DMS153 (cell line): ENCODE measurements around the gene RADIL.
"Not testable (repeated sequence)": the region's sequence is repeated elsewhere in the genome, so short reads cannot be mapped to it uniquely, and the experiment has no call there.

ENCODE experiments used
- DNase-seq: peaks from one replicate; lab custom pipeline; 2025; lab: John Stamatoyannopoulos, UW

RADIL gene

DNA sequence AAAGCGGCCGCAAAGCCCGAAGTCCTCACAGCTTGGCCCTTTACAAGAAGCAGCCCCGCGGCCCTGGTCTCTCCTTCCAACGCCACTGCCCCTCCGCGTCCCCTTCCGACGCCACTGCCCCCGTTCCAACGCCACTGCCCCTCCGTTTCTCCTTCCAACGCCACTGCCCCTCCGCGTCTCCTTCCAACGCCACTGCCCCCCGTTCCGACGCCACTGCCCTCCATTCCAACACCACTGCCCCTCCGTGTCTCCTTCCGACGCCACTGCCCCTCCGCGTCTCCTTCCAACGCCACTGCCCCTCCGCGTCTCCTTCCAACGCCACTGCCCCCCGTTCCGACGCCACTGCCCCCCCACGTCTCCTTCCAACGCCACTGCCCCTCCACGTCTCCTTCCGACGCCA is 75.0 kb downstream of the RADIL start:
- DNase-seq, result no peak

DNA sequence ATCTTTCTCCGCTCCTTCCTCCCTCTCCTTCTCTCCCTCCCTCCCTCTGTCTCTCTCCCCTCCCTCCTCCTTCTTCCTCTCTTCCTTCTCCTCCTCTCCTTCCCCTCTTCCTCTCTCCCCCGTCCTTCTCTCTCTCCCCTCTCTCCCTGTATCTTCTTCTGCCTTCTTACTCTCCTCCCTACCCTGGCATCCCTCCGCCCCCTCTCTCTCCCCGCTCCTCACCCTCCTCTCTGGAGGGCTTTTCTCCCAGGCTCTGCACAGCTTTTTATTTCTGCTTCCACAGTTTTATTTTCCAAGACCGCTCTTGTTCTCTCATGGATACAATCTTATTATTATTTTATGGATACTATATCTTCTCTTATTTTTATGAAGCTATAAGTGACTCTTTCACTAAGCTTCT is 75.5 kb downstream of the RADIL start:
- no peak for DNase-seq

DNA sequence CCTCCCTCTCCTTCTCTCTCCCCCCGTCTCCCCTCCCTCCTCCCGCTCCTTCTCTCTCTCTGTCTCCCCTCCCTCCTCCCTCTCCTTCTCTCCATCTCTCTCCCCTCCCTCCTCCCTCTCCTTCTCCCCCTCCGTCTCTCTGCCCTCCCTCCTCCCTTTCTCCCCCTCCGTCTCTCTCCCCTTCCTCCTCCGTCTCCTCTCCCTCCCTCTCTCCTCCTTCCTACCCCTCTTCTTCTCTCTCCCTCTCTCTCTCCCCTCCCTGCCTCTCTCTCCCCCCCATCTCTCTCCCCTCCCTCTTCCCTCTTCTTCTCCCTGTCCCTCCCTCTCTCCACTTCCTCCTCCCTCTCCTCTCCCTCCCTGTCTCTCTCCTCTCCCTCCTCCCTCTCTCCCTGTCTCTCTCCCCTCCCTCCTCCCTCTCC is 75.9 kb downstream of the RADIL start:
- no peak for DNase-seq

DNA sequence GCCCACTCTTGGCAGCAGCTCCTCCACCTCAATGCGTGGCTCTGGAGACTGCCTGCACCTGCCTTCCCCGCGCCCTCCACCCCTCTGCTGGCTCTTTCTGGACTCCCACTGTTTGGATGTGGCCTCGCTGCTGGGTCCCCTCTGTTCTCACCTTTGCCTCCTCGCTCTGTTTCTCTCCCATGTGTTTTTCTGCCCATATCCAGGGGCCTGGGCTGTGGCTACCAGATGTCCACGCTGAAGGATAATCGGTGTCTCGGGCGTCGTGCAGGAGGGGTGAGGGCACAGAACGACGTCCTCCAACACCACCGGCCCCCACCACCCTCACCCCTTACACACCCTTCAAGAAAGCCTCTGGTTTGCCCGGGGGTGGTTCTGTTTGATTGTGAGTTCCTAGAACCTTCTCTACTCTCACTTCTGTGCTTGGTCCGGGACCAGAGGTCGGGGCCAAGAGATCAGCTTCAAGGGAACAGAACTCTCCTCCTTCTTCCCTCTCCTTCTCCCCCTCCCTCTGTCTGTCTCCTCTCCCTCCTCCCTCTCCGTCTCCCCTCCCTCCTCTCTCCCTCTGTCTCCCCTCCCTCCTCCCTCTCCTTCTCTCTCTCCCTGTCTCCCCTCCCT is 76.4 kb downstream of the RADIL start:
- no peak for DNase-seq

DNA sequence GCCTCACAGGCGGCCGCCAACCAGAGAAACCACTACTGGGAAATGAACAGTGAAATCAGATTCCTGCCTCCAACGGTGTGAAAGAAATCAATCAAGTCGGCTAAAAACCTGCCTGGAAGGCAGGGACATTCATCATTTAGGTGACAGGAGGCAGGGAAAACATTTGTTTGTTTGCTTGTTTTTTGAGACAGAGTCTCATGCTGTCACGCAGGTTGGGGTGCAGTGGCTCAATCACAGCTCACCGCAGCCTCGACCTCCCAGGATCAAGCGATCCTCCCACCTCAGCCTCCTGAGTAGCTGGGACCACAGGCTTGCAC is 77.6 kb downstream of the RADIL start:
- DNase-seq, result no peak

DNA sequence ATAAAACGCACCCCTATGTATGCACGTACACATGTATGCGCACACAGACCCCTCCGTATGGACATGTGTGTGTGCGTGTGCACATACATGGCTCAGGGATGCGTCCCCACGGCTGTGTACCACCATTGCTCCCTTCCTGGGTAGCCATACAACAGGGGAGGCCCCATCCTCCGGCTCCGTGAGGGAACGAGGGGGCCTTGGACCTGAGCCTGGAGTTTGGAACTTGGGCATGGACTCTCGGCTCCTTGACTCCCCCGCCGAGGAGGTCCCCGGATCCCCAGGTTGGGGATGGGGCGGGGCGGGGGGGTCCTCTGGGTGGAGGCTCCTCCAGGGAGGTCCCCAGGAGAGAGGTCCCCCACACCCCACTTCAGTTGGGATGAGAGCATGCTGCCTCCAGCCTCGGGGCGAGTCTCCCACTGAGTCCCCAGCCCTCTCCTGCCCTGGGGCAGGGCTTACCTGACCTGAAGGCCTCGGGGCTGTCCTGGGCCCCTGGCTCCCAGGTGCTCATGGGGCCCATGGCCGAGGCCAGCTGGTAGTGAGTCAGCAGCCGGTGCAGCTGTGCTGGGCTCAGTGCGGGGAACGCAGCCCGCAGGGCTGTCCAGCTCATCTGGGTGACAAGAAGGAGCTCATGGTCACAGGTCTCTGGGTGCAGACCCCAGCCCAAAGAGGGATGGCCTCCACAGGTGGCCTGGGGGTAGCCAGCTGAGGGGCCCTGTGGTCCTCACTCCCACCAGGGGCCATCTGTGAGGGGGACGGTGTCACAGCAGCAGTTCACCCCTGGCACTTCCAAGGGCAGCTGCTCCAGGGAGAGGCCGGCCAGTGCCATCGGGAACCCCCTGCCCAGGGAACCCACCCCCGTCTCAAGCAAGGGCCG is 78.2 kb downstream of the RADIL start:
- no peak for DNase-seq

GRCh38 chr7:4803397-4804241 is 79.9 kb downstream of the RADIL start:
- DNase-seq, result no peak

DNA sequence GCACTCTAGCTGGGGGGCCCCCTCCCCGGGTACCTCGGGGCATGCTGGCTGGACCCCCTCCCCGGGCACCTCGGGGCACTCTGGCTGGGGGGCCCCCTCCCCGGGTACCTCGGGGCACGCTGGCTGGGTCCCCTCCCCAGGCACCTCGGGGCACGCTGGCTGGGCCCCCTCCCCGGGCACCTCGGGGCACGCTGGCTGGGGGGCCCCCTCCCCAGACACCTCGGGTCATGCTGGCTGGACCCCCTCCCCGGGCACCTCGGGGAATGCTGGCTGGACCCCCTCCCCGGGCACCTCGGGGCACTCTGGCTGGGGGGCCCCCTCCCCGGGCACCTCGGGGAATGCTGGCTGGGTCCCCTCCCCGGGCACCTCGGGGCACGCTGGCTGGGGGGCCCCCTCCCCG is 80.9 kb downstream of the RADIL start:
- not testable (repeated sequence) for DNase-seq

DNA sequence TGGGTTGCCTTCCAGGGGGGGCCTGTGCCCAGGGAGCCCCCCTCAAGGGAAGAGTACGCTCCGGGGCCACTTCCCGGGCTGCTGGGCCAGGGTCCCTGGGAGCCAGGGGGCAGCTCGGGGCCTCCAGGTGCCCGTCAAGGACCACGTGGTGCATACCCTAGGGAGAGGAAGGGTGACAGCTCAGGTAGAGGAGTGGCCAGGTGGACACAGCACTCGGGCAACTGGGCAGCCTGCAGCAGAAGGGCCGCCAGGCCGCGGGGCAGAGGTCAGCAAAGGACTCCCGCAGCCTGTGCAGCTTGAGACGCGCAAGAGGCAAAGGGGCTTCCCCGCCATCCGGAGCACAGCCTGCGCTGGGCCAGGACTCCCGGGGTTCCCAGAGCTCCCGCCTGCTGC is 81.7 kb downstream of the RADIL start:
- no peak for DNase-seq

DNA sequence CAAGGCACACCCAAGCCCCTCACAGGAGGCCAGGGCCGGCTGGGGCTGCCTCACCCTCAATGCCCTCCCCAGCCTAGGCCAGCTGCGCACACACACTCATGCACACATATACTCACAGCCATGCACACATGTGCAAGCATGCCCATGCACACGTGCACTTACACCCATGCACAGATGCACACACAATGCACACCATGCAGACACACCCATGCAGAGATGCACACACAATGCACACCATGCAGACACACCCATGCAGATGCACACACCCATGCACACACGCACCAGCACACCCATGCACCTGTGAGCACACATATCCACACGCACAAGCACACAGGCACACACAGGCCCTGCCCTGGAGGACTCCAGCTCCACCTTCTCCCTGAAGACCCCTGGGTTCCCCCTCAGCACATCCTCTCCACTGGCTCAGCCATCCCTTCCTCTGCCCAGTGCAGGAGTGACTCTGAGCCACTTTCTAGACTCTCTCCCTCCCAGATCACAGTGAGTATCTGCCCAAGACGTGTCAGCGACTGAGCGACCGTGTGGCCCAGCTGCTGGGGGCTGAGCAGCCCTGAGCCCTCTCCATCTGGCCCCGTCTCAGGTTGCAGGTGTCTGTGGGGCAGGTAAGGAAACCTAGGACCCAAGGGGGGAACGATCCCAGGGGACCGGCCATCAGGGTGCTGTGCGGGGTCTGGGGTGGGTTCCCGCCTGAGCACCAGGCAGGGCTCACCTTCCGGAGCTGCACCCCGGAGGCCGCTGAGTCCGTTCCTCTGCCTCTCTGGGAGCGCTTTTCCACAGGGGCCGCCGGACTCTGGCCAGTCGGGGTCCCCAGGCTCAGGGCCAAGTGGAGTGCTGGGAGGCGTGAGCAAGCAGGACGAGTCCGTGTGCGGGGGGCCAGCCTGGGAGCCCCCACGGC is 82.3 kb downstream of the RADIL start:
- no peak for DNase-seq

GRCh38 chr7:4800487-4800886 is 83.0 kb downstream of the RADIL start:
- DNase-seq, result no peak

DNA sequence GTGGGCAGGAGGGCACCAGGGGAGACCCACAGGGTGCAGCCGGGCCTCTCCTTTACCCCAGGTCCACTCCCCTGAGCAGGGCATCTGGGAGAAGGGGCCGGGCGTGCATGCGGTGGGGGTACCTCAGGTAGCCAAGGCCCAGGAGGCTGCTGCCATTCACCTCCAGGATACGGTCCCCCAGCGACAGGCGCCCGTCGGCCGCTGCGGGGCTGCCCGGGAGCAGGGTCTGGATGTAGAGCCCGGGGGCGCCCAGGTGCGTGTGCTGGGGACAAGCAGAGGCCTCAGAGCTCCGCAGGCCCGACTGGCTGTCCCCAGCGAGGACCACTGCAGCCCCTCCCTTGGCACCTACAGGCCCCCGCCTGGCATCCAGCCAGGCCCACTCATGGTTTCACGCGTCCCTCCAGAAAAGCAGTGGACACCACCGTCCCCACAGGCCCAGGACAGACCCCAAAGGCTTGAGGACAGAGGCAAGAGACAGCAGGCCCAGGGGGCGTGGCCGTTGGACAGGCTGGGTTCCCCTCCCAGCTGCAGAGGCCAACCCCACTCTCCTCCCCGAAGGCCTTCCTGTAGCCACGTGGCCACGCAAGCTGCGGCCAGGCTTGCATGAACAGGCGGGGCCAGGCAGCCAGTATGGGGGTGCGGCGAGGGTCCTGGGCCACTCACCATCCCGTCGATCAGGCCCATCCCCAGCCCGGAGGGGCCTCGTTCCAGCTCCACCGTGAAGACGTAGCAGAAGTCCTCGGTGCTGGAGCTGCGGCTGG is 83.8 kb downstream of the RADIL start:
- DNase-seq, result no peak

DNA sequence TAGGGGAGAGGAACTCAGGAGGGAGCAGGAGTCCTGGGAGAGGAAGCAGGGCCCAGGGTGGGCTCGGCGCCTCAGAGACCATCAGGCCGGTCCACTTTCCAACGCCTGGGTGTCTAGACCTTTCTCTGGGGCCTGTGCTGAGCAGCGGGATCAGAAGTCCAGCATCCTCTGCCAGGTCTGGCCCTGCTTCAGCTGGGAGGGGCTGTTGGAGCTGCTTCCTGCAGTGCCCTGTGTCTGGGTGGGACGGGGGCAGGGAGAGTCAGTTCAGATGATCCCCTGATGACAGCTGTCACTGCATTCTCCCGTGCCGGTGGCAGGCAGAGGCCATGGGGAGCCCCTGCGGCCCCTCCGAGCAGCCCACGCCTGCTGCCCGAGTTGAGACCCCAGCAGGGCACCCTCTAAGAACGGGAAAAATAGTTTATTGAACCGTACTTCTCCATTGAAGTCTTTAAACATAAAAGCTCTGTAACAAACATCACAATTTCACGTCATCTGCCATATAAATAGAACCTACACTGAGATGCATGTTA is 84.7 kb downstream of the RADIL start:
- DNase-seq, result no peak

- DNase-seq, result no peak
Observed at GRCh38 chr7:4797858-4798705, 85.4 kb downstream of the RADIL start.

DNA sequence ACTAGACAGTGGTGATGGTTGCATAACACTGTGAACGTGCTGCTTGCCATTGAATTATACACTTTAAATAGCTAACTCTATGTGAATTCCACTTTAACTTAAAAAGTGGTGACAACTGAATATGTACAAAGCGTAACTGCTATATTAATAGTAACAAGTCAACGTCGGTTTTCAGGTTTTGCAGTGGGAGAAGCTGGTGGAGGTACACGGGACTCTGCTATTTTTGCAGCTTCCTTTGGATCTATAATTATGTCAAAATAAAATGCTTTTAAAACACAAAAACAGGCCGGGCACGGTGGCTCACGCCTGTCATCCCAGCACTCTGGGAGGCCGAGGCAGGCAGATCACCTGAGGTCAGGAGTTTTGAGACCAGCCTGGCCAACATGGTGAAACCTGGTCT is 87.1 kb downstream of the RADIL start:
- DNase-seq, result no peak

- no peak for DNase-seq
Observed at GRCh38 chr7:4794591-4795350, 88.7 kb downstream of the RADIL start.

DNA sequence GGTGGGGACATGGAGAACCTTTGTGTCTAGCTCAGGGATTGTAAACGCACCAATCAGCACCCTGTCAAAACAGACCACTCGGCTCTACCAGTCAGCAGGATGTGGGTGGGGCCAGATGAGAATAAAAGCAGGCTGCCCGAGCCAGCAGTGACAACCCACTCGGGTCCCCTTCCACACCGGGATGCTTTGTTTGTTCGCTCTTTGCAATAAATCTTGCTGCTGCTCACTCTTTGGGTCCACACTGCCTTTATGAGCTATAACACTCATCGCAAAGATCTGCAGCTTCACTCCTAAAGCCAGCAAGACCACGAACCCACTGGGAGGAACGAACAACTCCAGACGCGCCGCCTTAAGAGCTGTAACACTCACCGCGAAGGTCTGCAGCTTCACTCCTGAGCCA is 89.3 kb downstream of the RADIL start:
- DNase-seq, result not testable (repeated sequence)

- DNase-seq, result not testable (repeated sequence)
Observed at GRCh38 chr7:4793385-4793993, 90.0 kb downstream of the RADIL start.
